Lower leg skin (tissue), 4 donors: ENCODE results near the gene TBK1. TPM values are rescaled to one million over a fixed set of nuclear protein-coding genes. Genes with fewer than 3 reads are reported as not detected.

ENCODE experiments used
- DNase-seq, 2 donors: peaks; one replicate each; pipeline ENCODE4 v3.0.0-alpha.2; 2019; ENCODE audit warnings: low spot score in 2 of 2
- H3K4me3 ChIP-seq: fragments of 200-600 bp; sonication (generic); 2 replicates; pipeline ENCODE4 v1.5.1; 2017; ENCODE audit warnings: mild to moderate bottlenecking, low read depth; ENCODE audit not compliant: poor library complexity, severe bottlenecking
- POLR2A ChIP-seq, 2 donors: fragments of 450-650 bp; IDR thresholded peaks; one replicate each; pipeline ENCODE4 v1.6.1; 2016 to 2017; ENCODE audit warnings: antibody characterized with exemption in 2 of 2, mild to moderate bottlenecking in 1 of 2, moderate library complexity in 1 of 2
- WGBS, 2 donors: methylation state at CpG; one replicate each; pipeline ENCODE4 v1.1.5; 2018; 5-methylcytosine and 5-hydroxymethylcytosine counted together
- intact Hi-C: fragments of 100-400 bp; cut with DNase I; formaldehyde crosslinking; loops from one replicate; pipeline ENCODE4 v1.15.0; 2023; ENCODE audit warnings: low total_unique reads
- total RNA-seq, 4 donors: library from RNA; depleted of rRNA; stranded (reverse); fragments of >200 nt; gene quantifications; one replicate each; pipeline ENCODE4 v1.1.0, GENCODE V29; 2016
- TF ChIP-seq, protein P1 (sequence below), 3 donors: fragments of 450-650 bp; IDR thresholded peaks; one replicate each; pipeline ENCODE4 v1.5.1; 2016; ENCODE audit warnings: antibody characterized with exemption in 3 of 3, mild to moderate bottlenecking in 3 of 3, moderate library complexity in 2 of 3

TBK1 gene
- total RNA-seq, 4 donors from 2014 or later, result 16.3 to 30.1 (median 17.3) TPM

DNA sequence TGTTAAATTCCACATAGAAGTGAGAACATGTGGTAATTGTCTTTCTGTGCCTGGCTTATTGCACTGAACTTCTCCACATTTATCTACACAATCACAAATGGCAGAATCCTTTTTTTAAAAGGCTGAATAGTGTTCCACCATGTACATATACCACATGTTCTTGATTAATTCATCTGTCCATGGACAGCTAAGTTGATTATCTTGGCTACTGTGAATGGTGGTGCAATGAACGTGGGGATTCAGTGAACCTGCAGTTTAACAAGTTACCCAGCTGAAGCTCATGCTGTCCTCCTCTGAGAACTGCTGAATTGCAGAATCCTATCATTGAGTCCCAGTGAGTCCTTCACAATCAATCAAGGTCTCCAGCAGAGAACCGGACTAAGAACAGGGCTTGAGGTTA is 74.9 kb downstream of the TBK1 start:
- no peak for DNase-seq
- TF ChIP-seq POLR2A (IDR thresholded peaks at IDR 0.05), result no peak
- WGBS, 2 donors, result 44 to 65% methylated on average over 2 of the region's 2 CpGs
- intact Hi-C loops, result no loop called here
- H3K4me3 ChIP-seq, result no peak overlapping the region

DNA sequence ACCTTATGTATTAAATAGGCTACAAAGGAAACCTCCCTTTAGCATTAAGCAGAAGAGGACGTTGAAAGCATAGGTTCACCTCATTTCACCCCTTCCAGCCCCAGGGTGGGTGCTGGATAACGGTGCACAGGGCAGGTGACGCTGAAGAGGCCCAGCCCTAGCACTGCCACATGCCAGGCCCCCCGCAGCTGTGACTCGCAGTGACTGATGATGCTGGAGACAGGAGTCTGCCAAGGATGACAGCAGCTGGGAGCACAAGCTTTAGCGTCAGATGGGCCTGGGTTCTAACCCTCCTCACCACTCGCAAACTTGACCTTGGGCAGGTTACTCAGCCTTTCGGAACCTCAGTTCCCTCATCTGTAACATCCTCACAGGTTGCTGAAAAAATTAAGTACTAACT is 76.7 kb downstream of the TBK1 start:
- intact Hi-C loops, result no loop called here
- TF ChIP-seq, protein P1, sequence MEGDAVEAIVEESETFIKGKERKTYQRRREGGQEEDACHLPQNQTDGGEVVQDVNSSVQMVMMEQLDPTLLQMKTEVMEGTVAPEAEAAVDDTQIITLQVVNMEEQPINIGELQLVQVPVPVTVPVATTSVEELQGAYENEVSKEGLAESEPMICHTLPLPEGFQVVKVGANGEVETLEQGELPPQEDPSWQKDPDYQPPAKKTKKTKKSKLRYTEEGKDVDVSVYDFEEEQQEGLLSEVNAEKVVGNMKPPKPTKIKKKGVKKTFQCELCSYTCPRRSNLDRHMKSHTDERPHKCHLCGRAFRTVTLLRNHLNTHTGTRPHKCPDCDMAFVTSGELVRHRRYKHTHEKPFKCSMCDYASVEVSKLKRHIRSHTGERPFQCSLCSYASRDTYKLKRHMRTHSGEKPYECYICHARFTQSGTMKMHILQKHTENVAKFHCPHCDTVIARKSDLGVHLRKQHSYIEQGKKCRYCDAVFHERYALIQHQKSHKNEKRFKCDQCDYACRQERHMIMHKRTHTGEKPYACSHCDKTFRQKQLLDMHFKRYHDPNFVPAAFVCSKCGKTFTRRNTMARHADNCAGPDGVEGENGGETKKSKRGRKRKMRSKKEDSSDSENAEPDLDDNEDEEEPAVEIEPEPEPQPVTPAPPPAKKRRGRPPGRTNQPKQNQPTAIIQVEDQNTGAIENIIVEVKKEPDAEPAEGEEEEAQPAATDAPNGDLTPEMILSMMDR (IDR thresholded peaks at IDR 0.05), result no peak
- no peak for TF ChIP-seq POLR2A (IDR thresholded peaks at IDR 0.05)
- WGBS, 2 donors, result 74 to 77% methylated on average over 8 of the region's 8 CpGs
- H3K4me3 ChIP-seq, result no peak overlapping the region
- DNase-seq, result no peak

DNA sequence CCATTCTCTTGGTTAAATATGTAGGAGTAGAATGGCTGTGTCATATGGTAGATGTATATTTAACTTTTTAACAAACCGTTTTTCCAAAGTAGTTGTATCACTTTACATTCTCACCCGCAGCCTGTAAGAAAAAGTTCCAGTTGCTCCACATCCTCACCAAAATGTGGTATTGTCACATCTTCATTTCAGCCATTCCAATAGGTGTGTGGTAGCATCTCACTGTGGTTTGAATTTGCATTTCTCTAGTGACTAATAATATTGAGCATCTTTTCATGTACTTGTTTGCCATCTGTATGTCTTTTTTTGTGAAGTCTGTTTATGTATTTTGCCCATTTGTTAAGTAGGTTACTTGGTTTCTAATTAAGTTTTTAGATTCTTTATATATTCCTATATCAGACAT is 78.6 kb downstream of the TBK1 start:
- no peak overlapping the region for H3K4me3 ChIP-seq
- WGBS, 2 donors, result 79 to 89% methylated on average over 2 of the region's 2 CpGs
- intact Hi-C loops, result no loop called here
- no peak for TF ChIP-seq POLR2A (IDR thresholded peaks at IDR 0.05)
- TF ChIP-seq, protein P1 (IDR thresholded peaks at IDR 0.05), result no peak
- DNase-seq, result no peak

DNA sequence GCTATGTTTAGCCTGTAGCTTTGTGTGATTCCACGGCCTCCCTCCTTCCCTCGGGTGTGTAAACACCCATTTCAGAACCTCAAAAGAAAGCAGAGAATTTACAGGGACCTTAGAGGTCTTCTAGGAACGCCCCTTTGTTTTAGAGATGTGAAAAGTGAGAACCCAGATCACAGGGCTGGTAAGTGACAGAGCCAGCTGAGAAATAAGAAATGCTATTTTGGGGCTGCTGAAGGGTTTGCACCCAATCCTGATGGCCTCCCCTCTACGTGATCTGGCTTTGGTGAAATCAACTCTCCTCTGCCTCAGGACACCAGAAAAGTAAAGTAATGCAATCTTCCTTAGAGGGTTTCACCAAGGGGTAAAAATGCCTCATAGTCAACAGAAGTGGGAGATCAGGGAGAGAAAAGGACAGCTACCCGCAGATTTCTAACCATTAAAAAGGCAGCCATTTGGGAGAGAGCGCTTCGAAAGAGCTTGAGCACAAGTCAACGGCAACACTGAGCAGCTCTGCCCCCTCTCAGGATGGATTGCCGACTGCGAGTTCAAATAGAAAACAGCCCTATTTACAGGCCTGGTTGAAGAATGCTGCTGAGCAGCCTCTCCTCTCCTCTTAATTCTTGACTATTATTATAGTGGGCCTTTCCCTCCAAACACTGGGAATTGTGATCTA is 79.9 kb downstream of the TBK1 start:
- TF ChIP-seq POLR2A (IDR thresholded peaks at IDR 0.05), result no peak
- TF ChIP-seq, protein P1 (IDR thresholded peaks at IDR 0.05), result no peak
- peak in 1 of 2 donors; percentile 3 for DNase-seq
- WGBS, 2 donors, result 66 to 71% methylated on average over 10 of the region's 10 CpGs
- intact Hi-C loops, result no loop called here
- H3K4me3 ChIP-seq, result no peak overlapping the region

DNA sequence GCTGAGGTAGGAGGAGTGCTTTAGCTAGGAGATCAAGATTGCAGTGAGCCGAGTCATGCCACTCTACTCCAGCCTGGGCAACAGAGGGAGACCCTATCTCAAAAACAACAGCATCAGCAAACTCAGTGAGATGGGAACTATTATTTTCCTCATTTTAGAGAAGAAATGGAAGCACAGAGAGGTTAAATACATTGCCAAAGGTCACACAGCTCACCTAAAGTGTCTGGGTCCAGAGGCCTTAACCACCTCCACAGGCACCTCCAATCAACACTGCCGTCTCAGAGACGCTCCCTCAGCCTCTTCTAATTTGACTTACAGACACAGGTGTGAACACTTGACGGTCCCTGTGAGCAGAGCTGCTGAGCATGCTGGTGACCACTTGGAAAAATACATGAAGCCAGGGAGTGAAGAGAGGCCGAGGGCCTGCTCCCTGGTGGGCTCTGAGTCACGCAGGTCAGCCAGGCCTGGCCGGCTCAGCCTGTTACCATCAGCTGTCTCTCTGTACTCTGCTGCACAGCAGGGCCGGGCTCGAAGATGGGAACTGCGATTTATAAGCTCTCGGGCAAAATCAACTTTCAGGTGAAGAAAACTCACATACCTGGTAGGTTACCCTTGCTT is 80.9 kb downstream of the TBK1 start:
- TF ChIP-seq, protein P1 (IDR thresholded peaks at IDR 0.05), result no peak
- no peak for TF ChIP-seq POLR2A (IDR thresholded peaks at IDR 0.05)
- DNase-seq, result peak in 1 of 2 donors; percentile 49
- intact Hi-C loops, result no loop called here
- WGBS, 2 donors, result 92 to 96% methylated on average over 11 of the region's 11 CpGs
- no peak overlapping the region for H3K4me3 ChIP-seq

DNA sequence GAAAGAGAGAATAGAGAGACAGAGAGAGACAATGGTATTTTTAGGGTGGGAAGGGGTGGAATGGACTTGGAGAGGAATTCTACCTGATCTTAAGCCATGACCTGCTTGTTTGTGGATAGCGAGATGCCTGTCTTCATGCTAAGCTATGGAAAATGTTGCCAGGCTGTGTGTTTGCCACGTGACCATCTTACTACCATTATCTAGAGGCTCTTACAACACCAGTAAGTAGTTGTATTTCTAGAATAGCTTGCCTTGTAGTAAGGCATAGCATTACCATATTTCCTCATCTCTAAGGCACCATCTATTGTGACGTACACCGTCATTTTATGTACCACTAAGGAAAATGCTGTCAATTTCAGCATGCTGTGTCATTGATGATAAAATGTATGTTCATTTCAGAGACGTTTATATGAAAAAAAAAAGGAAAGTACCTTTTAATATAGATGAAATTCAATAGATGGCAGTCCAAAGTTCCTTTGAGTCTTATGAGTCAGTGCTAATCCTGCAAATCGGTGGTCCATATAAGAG is 82.8 kb downstream of the TBK1 start:
- no peak for DNase-seq
- H3K4me3 ChIP-seq, result no peak overlapping the region
- intact Hi-C loops, result no loop called here
- TF ChIP-seq POLR2A (IDR thresholded peaks at IDR 0.05), result no peak
- TF ChIP-seq, protein P1 (IDR thresholded peaks at IDR 0.05), result no peak
- WGBS, 2 donors, result 70 to 80% methylated on average over 6 of the region's 6 CpGs
